Measurements from ENCODE around the gene MORC4.

MORC4 gene

GRCh38 chrX:106906361-106906760 is 93.7 kb downstream of the MORC4 start:
- ATAC-seq (ENCODE audit: insufficient read depth, low read depth): no peak
- no peak overlapping the region for H3K4me3 ChIP-seq (ENCODE audit: low read depth in 1 of 2, low read length in 2 of 2)
- no peaks in the 10 kb centered on the region for H3K79me2 ChIP-seq (ENCODE audit: insufficient read depth, low read length)
- TF ChIP-seq EZH2 (IDR thresholded peaks at IDR 0.05; ENCODE audit: borderline replicate concordance, low read depth, low read length, severe bottlenecking): no peak
- no peak for TF ChIP-seq CTCF (IDR thresholded peaks at IDR 0.05; ENCODE audit: borderline replicate concordance, extremely low read depth, low read length, poor library complexity, severe bottlenecking)
- no peaks in the 10 kb centered on the region for H3K36me3 ChIP-seq (ENCODE audit: insufficient read depth, low read length)
- H3K4me1 ChIP-seq (ENCODE audit: insufficient read depth, low read length): no peaks in the 10 kb centered on the region
- H3K27me3 ChIP-seq (ENCODE audit: insufficient read depth, low read length, poor library complexity): no peaks in the 10 kb centered on the region
- H3K9ac ChIP-seq (ENCODE audit: low read depth, low read length): no peak overlapping the region
- no peak overlapping the region for H3K27ac ChIP-seq (ENCODE audit: low read length)
- H3K9me3 ChIP-seq (ENCODE audit: insufficient read depth, low read length, severe bottlenecking): no peaks in the 10 kb centered on the region
- no peak for DNase-seq
- H2AFZ ChIP-seq (ENCODE audit: low read depth, low read length): no peak overlapping the region
- no peak overlapping the region for H3K4me2 ChIP-seq (ENCODE audit: insufficient read depth, low read length)
- no peaks in the 10 kb centered on the region for H4K20me1 ChIP-seq (ENCODE audit: insufficient read depth, low read length)

- Histone ChIP-seq H3K9me3 (ENCODE audit: insufficient read depth, low read length, severe bottlenecking) (no peaks in the 10 kb centered on the region), H3K4me3 (ENCODE audit: low read depth in 1 of 2, low read length in 2 of 2) (no peak overlapping the region)
Observed at GRCh38 chrX:106905064-106905708, 94.8 kb downstream of the MORC4 start.

GRCh38 chrX:106903856-106904528 is 96.0 kb downstream of the MORC4 start:
- no peaks in the 10 kb centered on the region for H3K79me2 ChIP-seq (ENCODE audit: insufficient read depth, low read length)
- H3K4me1 ChIP-seq (ENCODE audit: insufficient read depth, low read length): no peaks in the 10 kb centered on the region
- H3K27ac ChIP-seq (ENCODE audit: low read length): no peak overlapping the region
- TF ChIP-seq CTCF (IDR thresholded peaks at IDR 0.05; ENCODE audit: borderline replicate concordance, extremely low read depth, low read length, poor library complexity, severe bottlenecking): no peak
- TF ChIP-seq EZH2 (IDR thresholded peaks at IDR 0.05; ENCODE audit: borderline replicate concordance, low read depth, low read length, severe bottlenecking): no peak
- H3K27me3 ChIP-seq (ENCODE audit: insufficient read depth, low read length, poor library complexity): no peaks in the 10 kb centered on the region
- no peak for ATAC-seq (ENCODE audit: insufficient read depth, low read depth)
- H3K9ac ChIP-seq (ENCODE audit: low read depth, low read length): no peak overlapping the region
- H3K4me3 ChIP-seq (ENCODE audit: low read depth in 1 of 2, low read length in 2 of 2): no peak overlapping the region
- DNase-seq: no peak
- no peak overlapping the region for H2AFZ ChIP-seq (ENCODE audit: low read depth, low read length)
- H3K4me2 ChIP-seq (ENCODE audit: insufficient read depth, low read length): no peak overlapping the region
- no peaks in the 10 kb centered on the region for H3K9me3 ChIP-seq (ENCODE audit: insufficient read depth, low read length, severe bottlenecking)
- no peaks in the 10 kb centered on the region for H4K20me1 ChIP-seq (ENCODE audit: insufficient read depth, low read length)
- no peaks in the 10 kb centered on the region for H3K36me3 ChIP-seq (ENCODE audit: insufficient read depth, low read length)

More at GRCh38 chrX:106905064-106905708, 94.8 kb downstream of the MORC4 start:
- no peak overlapping the region for H2AFZ ChIP-seq (ENCODE audit: low read depth, low read length)
- TF ChIP-seq CTCF (IDR thresholded peaks at IDR 0.05; ENCODE audit: borderline replicate concordance, extremely low read depth, low read length, poor library complexity, severe bottlenecking): no peak
- TF ChIP-seq EZH2 (IDR thresholded peaks at IDR 0.05; ENCODE audit: borderline replicate concordance, low read depth, low read length, severe bottlenecking): no peak
- no peaks in the 10 kb centered on the region for H3K4me1 ChIP-seq (ENCODE audit: insufficient read depth, low read length)
- ATAC-seq (ENCODE audit: insufficient read depth, low read depth) (no peak), DNase-seq (no peak)
- H3K79me2 ChIP-seq (ENCODE audit: insufficient read depth, low read length): no peaks in the 10 kb centered on the region
- H4K20me1 ChIP-seq (ENCODE audit: insufficient read depth, low read length): no peaks in the 10 kb centered on the region
- H3K36me3 ChIP-seq (ENCODE audit: insufficient read depth, low read length): no peaks in the 10 kb centered on the region
- H3K9ac ChIP-seq (ENCODE audit: low read depth, low read length): no peak overlapping the region
- H3K4me2 ChIP-seq (ENCODE audit: insufficient read depth, low read length): no peak overlapping the region
- H3K27me3 ChIP-seq (ENCODE audit: insufficient read depth, low read length, poor library complexity): no peaks in the 10 kb centered on the region
- no peak overlapping the region for H3K27ac ChIP-seq (ENCODE audit: low read length)

All from DND-41 (cell line).